ENCODE results near the gene ADGRG6. TPM values are rescaled to one million over a fixed set of nuclear protein-coding genes. Genes with fewer than 3 reads are reported as not detected.

ADGRG6 gene
- total RNA-seq, 1 experiment from 2014 or later, result 2.5 TPM

GRCh38 chr6:142260748-142261147 lies 41.1 kb upstream of the ADGRG6 start:
- Mint-ChIP-seq H3K4me3 (no peak overlapping the region), H3K36me3 (ENCODE audit: insufficient read depth in 1 of 3, low read depth in 3 of 3) (no peaks in the 10 kb centered on the region), H3K27ac (no peak overlapping the region), H3K9me3 (no peaks in the 10 kb centered on the region), H3K27me3 (ENCODE audit: low read depth) (no peaks in the 10 kb centered on the region), H3K4me1 (no peaks in the 10 kb centered on the region)
- H3T11ph ChIP-seq (ENCODE audit: low read length), result no peak overlapping the region
- no peak overlapping the region for H3K9ac ChIP-seq (ENCODE audit: extremely low read depth, insufficient read length, low read length)
- H3K23me2 ChIP-seq (ENCODE audit: insufficient read length, low read depth, low read length, poor library complexity, severe bottlenecking), result no peaks in the 10 kb centered on the region
- no peak overlapping the region for H3K27ac ChIP-seq (ENCODE audit: insufficient read length, low read depth, low read length)
- no peak overlapping the region for H2AK5ac ChIP-seq (ENCODE audit: insufficient read length, low read length)
- H3K14ac ChIP-seq (ENCODE audit: insufficient read depth, low read length), result no peak overlapping the region
- H3K56ac ChIP-seq (ENCODE audit: insufficient read length, low read depth, low read length), result no peak overlapping the region
- no peak overlapping the region for H2BK20ac ChIP-seq (ENCODE audit: low read depth, low read length, poor library complexity, severe bottlenecking)
- H4K8ac ChIP-seq (replicated peaks; ENCODE audit: insufficient read length, low read depth, low read length), result no peak overlapping the region
- H3K27me3 ChIP-seq (ENCODE audit: insufficient read depth, low read length), result no peaks in the 10 kb centered on the region
- no peak for DNase-seq
- no peak overlapping the region for H3K4me2 ChIP-seq (ENCODE audit: insufficient read depth, insufficient read length, low read length)
- no peaks in the 10 kb centered on the region for H3K79me1 ChIP-seq (ENCODE audit: insufficient read depth, low read depth, low read length, poor library complexity, severe bottlenecking)
- no peak overlapping the region for H3K18ac ChIP-seq (ENCODE audit: insufficient read length, low read depth, low read length)
- H3K9me3 ChIP-seq (ENCODE audit: control insufficient read depth, low read depth, low read length), result no peaks in the 10 kb centered on the region
- no peak overlapping the region for H2BK5ac ChIP-seq (ENCODE audit: insufficient read length, low read length)
- no peak overlapping the region for H2AFZ ChIP-seq (ENCODE audit: low read length)
- H2BK12ac ChIP-seq (ENCODE audit: insufficient read length, low read depth, low read length), result no peak overlapping the region
- no peaks in the 10 kb centered on the region for H4K20me1 ChIP-seq (ENCODE audit: control insufficient read depth, insufficient read depth, insufficient read length)
- no peak overlapping the region for H3K4ac ChIP-seq (ENCODE audit: low read depth, low read length)
- no peak overlapping the region for H3K23ac ChIP-seq (ENCODE audit: insufficient read length, low read depth, low read length)
- no peak overlapping the region for H2BK120ac ChIP-seq (ENCODE audit: low read depth, low read length, poor library complexity, severe bottlenecking)
- no peak overlapping the region for H2BK15ac ChIP-seq (ENCODE audit: low read depth, low read length)
- H3K79me2 ChIP-seq (ENCODE audit: insufficient read depth, low read length), result no peaks in the 10 kb centered on the region
- H4K5ac ChIP-seq (ENCODE audit: insufficient read length, low read depth, low read length), result no peak overlapping the region
- H3K4me1 ChIP-seq (ENCODE audit: insufficient read depth, low read length), result no peaks in the 10 kb centered on the region
- no peak for TF ChIP-seq CTCF (conservative IDR thresholded peaks at IDR 0.05)
- WGBS (ENCODE audit: extremely low coverage, insufficient read length, low lambda C conversion rate), result no CpG with 5 or more reads among the region's 3 CpGs
- no peak overlapping the region for H4K91ac ChIP-seq (ENCODE audit: insufficient read length, low read depth, low read length)
